Ascending aorta (tissue), 2 donors: ENCODE data around the gene NFE2L2. TPM values are rescaled to one million over a fixed set of nuclear protein-coding genes. Genes with fewer than 3 reads are reported as not detected.
A peak's percentile ranks its signal among the peaks of the same experiment; 100 is the strongest.

Experiments used
- DNase-seq, 2 donors: peaks; one replicate each; pipeline ENCODE4 v3.0.0-alpha.2; 2019; ENCODE audit warnings: low spot score in 2 of 2
- H3K27ac ChIP-seq, 2 donors: fragments of 200-600 bp; sonication (generic); one replicate each; pipeline ENCODE4 v1.5.1; 2016 to 2017; ENCODE audit warnings: mild to moderate bottlenecking in 1 of 2
- H3K27me3 ChIP-seq: fragments of 200-600 bp; sonication (generic); one replicate; pipeline ENCODE4 v1.5.1; 2017
- H3K36me3 ChIP-seq, 2 donors: fragments of 200-600 bp; sonication (generic); one replicate each; pipeline ENCODE4 v1.5.1; 2016
- H3K4me1 ChIP-seq, 2 donors: fragments of 200-600 bp; sonication (generic); one replicate each; pipeline ENCODE4 v1.5.1; 2016 to 2017; ENCODE audit warnings: mild to moderate bottlenecking in 1 of 2
- H3K4me3 ChIP-seq, 2 donors: fragments of 200-600 bp; sonication (generic); one replicate each; pipeline ENCODE4 v1.5.1; 2016 to 2017; ENCODE audit warnings: mild to moderate bottlenecking in 1 of 2
- H3K9me3 ChIP-seq, 2 donors: fragments of 200-600 bp; sonication (generic); one replicate each; pipeline ENCODE4 v1.5.1; 2016
- CTCF ChIP-seq, 3 experiments: fragments of 200-600 bp in 2 of 3; fragments of 450-650 bp in 1 of 3; sonication (generic) in 2 of 3; IDR thresholded peaks; one replicate each; pipeline ENCODE4 v1.5.1; 2016 to 2019; ENCODE audit warnings: antibody characterized with exemption in 3 of 3, mild to moderate bottlenecking in 1 of 3, moderate library complexity in 1 of 3
- intact Hi-C: fragments of 100-400 bp; cut with DNase I; formaldehyde crosslinking; loops from one replicate; pipeline ENCODE4 v1.15.1; 2023
- total RNA-seq: library from RNA; depleted of rRNA; stranded (reverse); fragments of >200 nt; gene quantifications from one replicate; pipeline ENCODE4 v1.1.0, GENCODE V29; 2016

NFE2L2 gene
- total RNA-seq, 1 donor from 2014 or later = 99.3 TPM

GRCh38 chr2:177264209-177264692 is 276 bp downstream of the NFE2L2 start:
- intact Hi-C loops = loop anchor here (1.0 to 5.0 kb wide), 4 partner anchors 11 to 68 kb away; no protein-coding TSS in a partner anchor
- TF ChIP-seq CTCF (IDR thresholded peaks at IDR 0.05) = no peak
- peak in 1 of 2 donors; percentile 69 for DNase-seq
- H3K27ac ChIP-seq = peak overlapping the region; percentile 99 to 100
- H3K4me3 ChIP-seq = peak overlapping the region; percentile 76 to 97
- no peaks in the 10 kb centered on the region for H3K9me3 ChIP-seq
- peaks cover 5 to 25% of the 10 kb centered on the region in 2 donors for H3K4me1 ChIP-seq
- H3K36me3 ChIP-seq = no peaks in the 10 kb centered on the region
- no peaks in the 10 kb centered on the region for H3K27me3 ChIP-seq

GRCh38 chr2:177263451-177264208 is 897 bp downstream of the NFE2L2 start:
- Histone ChIP-seq H3K4me1 (peaks cover 5 to 30% of the 10 kb centered on the region in 2 donors), H3K36me3 (no peaks in the 10 kb centered on the region), H3K9me3 (no peaks in the 10 kb centered on the region), H3K27ac (peak overlapping the region; percentile 99 to 100), H3K27me3 (no peaks in the 10 kb centered on the region), H3K4me3 (peak overlapping the region; percentile 76 to 97)
- intact Hi-C loops = loop anchor here (1.0 to 5.0 kb wide), 6 partner anchors 12 to 99 kb away; no protein-coding TSS in a partner anchor
- peak; percentile 87 to 99 for DNase-seq
- peak; percentile 86 to 94 (median 93) for TF ChIP-seq CTCF (IDR thresholded peaks at IDR 0.05)

GRCh38 chr2:177262958-177263450 is 1.5 kb downstream of the NFE2L2 start:
- peaks cover 5 to 34% of the 10 kb centered on the region in 2 donors for H3K4me1 ChIP-seq
- TF ChIP-seq CTCF (IDR thresholded peaks at IDR 0.05) = no peak
- intact Hi-C loops = loop anchor here (1.0 to 5.0 kb wide), 3 partner anchors 36 to 99 kb away; no protein-coding TSS in a partner anchor

GRCh38 chr2:177262092-177262491 is 2.4 kb downstream of the NFE2L2 start:
- no peak for TF ChIP-seq CTCF (IDR thresholded peaks at IDR 0.05)
- no peaks in the 10 kb centered on the region for H3K36me3 ChIP-seq
- intact Hi-C loops = loop anchor here (5.0 kb wide), 1 partner anchor 35 kb away; no protein-coding TSS in a partner anchor
- H3K27ac ChIP-seq = peak overlapping the region; percentile 99 to 100
- peak overlapping the region; percentile 76 to 97 for H3K4me3 ChIP-seq
- H3K9me3 ChIP-seq = no peaks in the 10 kb centered on the region
- H3K27me3 ChIP-seq = no peaks in the 10 kb centered on the region
- no peak for DNase-seq
- peaks cover 5 to 38% of the 10 kb centered on the region in 2 donors for H3K4me1 ChIP-seq

More at GRCh38 chr2:177262958-177263450, 1.5 kb downstream of the NFE2L2 start:
- Histone ChIP-seq H3K36me3 (no peaks in the 10 kb centered on the region), H3K4me3 (peak overlapping the region; percentile 76 to 97), H3K27ac (peak overlapping the region; percentile 99 to 100), H3K27me3 (no peaks in the 10 kb centered on the region), H3K9me3 (no peaks in the 10 kb centered on the region)
- DNase-seq = no peak

- no peaks in the 10 kb centered on the region for H3K9me3 ChIP-seq
- H3K27me3 ChIP-seq = no peaks in the 10 kb centered on the region
- no peak for TF ChIP-seq CTCF (IDR thresholded peaks at IDR 0.05)
- DNase-seq = no peak
- H3K36me3 ChIP-seq = no peaks in the 10 kb centered on the region
- peak overlapping the region; percentile 76 to 97 for H3K4me3 ChIP-seq
- intact Hi-C loops = loop anchor here (5.0 kb wide), 1 partner anchor 34 kb away; no protein-coding TSS in a partner anchor
- H3K27ac ChIP-seq = peak overlapping the region; percentile 99 to 100
- peaks cover 9 to 40% of the 10 kb centered on the region in 2 donors for H3K4me1 ChIP-seq
Observed at GRCh38 chr2:177261116-177262060, 3.1 kb downstream of the NFE2L2 start.
